ENCODE data around the gene ZNF367.

- TF ChIP-seq POLR2A (IDR thresholded peaks at IDR 0.05; ENCODE audit: low read depth), result no peak
- TF ChIP-seq, protein P1, sequence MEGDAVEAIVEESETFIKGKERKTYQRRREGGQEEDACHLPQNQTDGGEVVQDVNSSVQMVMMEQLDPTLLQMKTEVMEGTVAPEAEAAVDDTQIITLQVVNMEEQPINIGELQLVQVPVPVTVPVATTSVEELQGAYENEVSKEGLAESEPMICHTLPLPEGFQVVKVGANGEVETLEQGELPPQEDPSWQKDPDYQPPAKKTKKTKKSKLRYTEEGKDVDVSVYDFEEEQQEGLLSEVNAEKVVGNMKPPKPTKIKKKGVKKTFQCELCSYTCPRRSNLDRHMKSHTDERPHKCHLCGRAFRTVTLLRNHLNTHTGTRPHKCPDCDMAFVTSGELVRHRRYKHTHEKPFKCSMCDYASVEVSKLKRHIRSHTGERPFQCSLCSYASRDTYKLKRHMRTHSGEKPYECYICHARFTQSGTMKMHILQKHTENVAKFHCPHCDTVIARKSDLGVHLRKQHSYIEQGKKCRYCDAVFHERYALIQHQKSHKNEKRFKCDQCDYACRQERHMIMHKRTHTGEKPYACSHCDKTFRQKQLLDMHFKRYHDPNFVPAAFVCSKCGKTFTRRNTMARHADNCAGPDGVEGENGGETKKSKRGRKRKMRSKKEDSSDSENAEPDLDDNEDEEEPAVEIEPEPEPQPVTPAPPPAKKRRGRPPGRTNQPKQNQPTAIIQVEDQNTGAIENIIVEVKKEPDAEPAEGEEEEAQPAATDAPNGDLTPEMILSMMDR (IDR thresholded peaks at IDR 0.05), result no peak
- TF ChIP-seq POLR2AphosphoS5 (IDR thresholded peaks at IDR 0.05), result peak in 1 of 2 donors; percentile 32
These were observed 73.6 kb downstream of the ZNF367 start for GRCh38 chr9:96344458-96345180.
